ENCODE data around the gene GPS2. TPM values are rescaled to one million over a fixed set of nuclear protein-coding genes. Genes with fewer than 3 reads are reported as not detected.

The GPS2 gene
- total and polyA plus RNA-seq, 2 donors (not counting 3 experiments of a cell fraction or from before 2014, with no cell fraction given), result 51.6 to 132 TPM

- Histone ChIP-seq H3K9ac (replicated peaks; ENCODE audit: extremely low read depth, insufficient read depth, low read length) (peak within 1 kb of the TSS; percentile 97), H3K79me2 (ENCODE audit: control insufficient read depth, insufficient read depth, low read length) (peaks cover 43% of the 10 kb centered on the region), H3K27ac (ENCODE audit: insufficient read depth, low read depth, low read length) (peak within 1 kb of the TSS; percentile 83), H3K9me1 (replicated peaks; ENCODE audit: control insufficient read depth, extremely low read depth, insufficient read depth, low read length) (no peaks in the 10 kb centered on the region), H3K4me1 (ENCODE audit: control insufficient read depth, extremely low read depth, insufficient read depth, low read length) (peaks cover 12% of the 10 kb centered on the region), H3K27me3 (ENCODE audit: control insufficient read depth in 2 of 2, insufficient read depth in 2 of 2, low read length in 2 of 2) (no peaks in the 10 kb centered on the region), H3K9me3 (replicated peaks; ENCODE audit: control insufficient read depth, insufficient read depth, low read length) (no peaks in the 10 kb centered on the region), H3K4me2 (ENCODE audit: insufficient read depth, low read length) (peak within 1 kb of the TSS; percentile 80), H3K36me3 (ENCODE audit: control insufficient read depth in 2 of 2, extremely low read depth in 1 of 2, insufficient read depth in 2 of 2, low read length in 2 of 2) (peaks cover 22% of the 10 kb centered on the region in 2 experiments), H4K20me1 (replicated peaks; ENCODE audit: control insufficient read depth, extremely low read depth, insufficient read depth, low read length) (peaks cover 4% of the 10 kb centered on the region), H2AFZ (ENCODE audit: low read depth, low read length) (peak within 1 kb of the TSS; percentile 53), H3K4me3 (replicated peaks in 1 of 3; ENCODE audit: insufficient read depth in 1 of 3, low read depth in 1 of 3, low read length in 3 of 3) (peak within 1 kb of the TSS; percentile 71 to 93 (median 87))
- dilution Hi-C loops (cut with MboI; ENCODE audit: extremely low pct_ligation_motif_present, low sequenced_read_pairs) (no loop called here), intact Hi-C loops (cut with micrococcal nuclease) (loop anchor here (2.0 kb wide), 1 partner anchor 92 kb away; no protein-coding TSS in a partner anchor)
- peak; percentile 99 for FAIRE-seq
- DNase-seq (ENCODE audit: low read depth, low spot score), result peak; percentile 100
- TF ChIP-seq FOS (IDR thresholded peaks at IDR 0.05; ENCODE audit: borderline replicate concordance, insufficient read depth, low read length) (no peak), POLR2AphosphoS5 (IDR thresholded peaks at IDR 0.05; ENCODE audit: insufficient read depth, low read depth, low read length) (peak; percentile 79), POLR2A (IDR thresholded peaks at IDR 0.05; ENCODE audit: low read depth, low read length) (peak; percentile 83), EZH2 (IDR thresholded peaks at IDR 0.05; ENCODE audit: borderline replicate concordance, low read depth, low read length, severe bottlenecking) (no peak), JUN (IDR thresholded peaks at IDR 0.05; ENCODE audit: borderline replicate concordance, insufficient read depth, insufficient read length, low read depth) (no peak), MAX (IDR thresholded peaks at IDR 0.05; ENCODE audit: insufficient read depth, insufficient read length) (peak; percentile 32), GATA2 (IDR thresholded peaks at IDR 0.05; ENCODE audit: insufficient read depth, insufficient read length, low read depth, low read length) (no peak), MYC (IDR thresholded peaks at IDR 0.05; ENCODE audit: low read depth, low read length) (no peak)
- TSS peak; percentile 47 for BruUV-seq (replicated peaks)
- ChIA-PET POLR2A (no interaction called here), CTCF (no interaction called here)
These were observed 8.1 kb downstream of the GPS2 start, which contains the start of gene EIF5A for GRCh38 chr17:7306911-7307685. Gene EIF5A (plus strand): TSS chr17:7307628. CDS start chr17:7309636, 2,008 bp downstream.

Measured in endothelial cell of umbilical vein (primary cell).